Fibroblast of pulmonary artery (primary cell): ENCODE measurements around the gene SIRPG.
"Not testable (repeated sequence)": the region's sequence is repeated elsewhere in the genome, so short reads cannot be mapped to it uniquely, and the experiment has no call there.

Experiments
- DNase-seq: peaks from one replicate; pipeline ENCODE4 v3.0.0-alpha.2; 2010; ENCODE audit warnings: low read depth
- H3K4me3 ChIP-seq: replicated peaks from 2 replicates; pipeline ENCODE4 v1.5.1; 2011; ENCODE audit warnings: low read depth, mild to moderate bottlenecking, control low read depth, low read length, moderate library complexity
- CTCF ChIP-seq: IDR thresholded peaks from 2 replicates; pipeline ENCODE4 v1.5.1; 2011; ENCODE audit warnings: mild to moderate bottlenecking, control low read depth, low read length, inconsistent platforms; ENCODE audit errors: missing control alignments

Gene SIRPG

GRCh38 chr20:1618479-1618878, 39.1 kb downstream of the SIRPG start:
- TF ChIP-seq CTCF: no peak
- H3K4me3 ChIP-seq: no peak overlapping the region
- DNase-seq: no peak

- peak; percentile 26 for DNase-seq
- no peak for TF ChIP-seq CTCF
- no peak overlapping the region for H3K4me3 ChIP-seq
Observed at GRCh38 chr20:1616858-1617434, 40.6 kb downstream of the SIRPG start.

- DNase-seq, H3K4me3 ChIP-seq: not testable (repeated sequence)
Observed at GRCh38 chr20:1610404-1610803, 47.2 kb downstream of the SIRPG start.

GRCh38 chr20:1608678-1609347, 48.8 kb downstream of the SIRPG start:
- H3K4me3 ChIP-seq, DNase-seq: not testable (repeated sequence)

GRCh38 chr20:1600736-1601135, 56.8 kb downstream of the SIRPG start:
- TF ChIP-seq CTCF: no peak
- H3K4me3 ChIP-seq: no peak overlapping the region
- no peak for DNase-seq

GRCh38 chr20:1595333-1595732, 62.2 kb downstream of the SIRPG start:
- H3K4me3 ChIP-seq: no peak overlapping the region
- DNase-seq: no peak
- TF ChIP-seq CTCF: no peak

- H3K4me3 ChIP-seq: no peak overlapping the region
Observed at GRCh38 chr20:1588533-1589460, 68.8 kb downstream of the SIRPG start.

More at GRCh38 chr20:1588533-1589460, 68.8 kb downstream of the SIRPG start:
- no peak for DNase-seq
- TF ChIP-seq CTCF: no peak
